Measurements from ENCODE around the gene AGRN. TPM values are rescaled to one million over a fixed set of nuclear protein-coding genes. Genes with fewer than 3 reads are reported as not detected.

The AGRN gene
- total RNA-seq, 2 donors from 2014 or later, result 87.7 to 92.4 TPM

DNA sequence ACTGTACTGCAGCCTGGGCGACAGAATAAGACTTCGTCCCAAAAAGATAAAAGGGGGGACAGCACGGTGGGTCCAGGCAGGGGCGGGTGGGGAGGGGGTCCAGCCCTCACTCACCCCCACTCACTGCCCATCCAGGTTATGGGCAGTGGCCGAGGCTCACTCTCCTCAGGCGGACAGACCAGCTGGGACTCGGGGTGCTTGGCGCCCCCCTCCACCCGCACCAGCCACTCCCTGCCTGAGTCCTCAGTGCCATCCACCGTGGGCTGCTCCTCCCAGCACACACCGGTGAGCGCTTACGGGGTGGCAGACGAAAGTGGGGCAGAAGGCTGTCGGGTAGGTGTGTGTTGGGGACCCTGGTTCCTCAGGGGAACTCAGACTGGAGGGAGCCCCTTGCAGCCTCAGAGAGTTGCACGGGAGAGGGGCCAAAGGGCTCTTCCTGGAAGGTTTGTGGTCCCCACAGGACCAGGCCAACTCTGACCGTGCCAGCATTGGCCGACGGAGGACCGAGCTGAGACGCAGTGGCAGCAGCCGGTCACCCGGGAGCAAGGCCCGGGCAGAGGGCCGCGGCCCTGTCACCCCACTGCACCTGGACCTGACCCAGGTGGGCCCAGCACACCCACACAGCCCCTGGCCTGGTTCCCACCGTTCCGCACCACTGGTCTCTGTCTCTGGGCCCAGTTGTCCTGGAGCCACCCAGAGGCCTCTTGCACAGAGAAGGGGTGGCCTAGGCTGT lies 47.0 kb upstream of the AGRN start:
- 86% methylated on average over 28 of the region's 28 CpGs for WGBS
- peaks cover 2% of the 10 kb centered on the region for H3K4me1 ChIP-seq (replicated peaks)
- no peak for DNase-seq (ENCODE audit: low spot score)
- no peaks in the 10 kb centered on the region for H3K9me3 ChIP-seq
- no peak for TF ChIP-seq POLR2AphosphoS5 (IDR thresholded peaks at IDR 0.05)
- TF ChIP-seq, protein P1, sequence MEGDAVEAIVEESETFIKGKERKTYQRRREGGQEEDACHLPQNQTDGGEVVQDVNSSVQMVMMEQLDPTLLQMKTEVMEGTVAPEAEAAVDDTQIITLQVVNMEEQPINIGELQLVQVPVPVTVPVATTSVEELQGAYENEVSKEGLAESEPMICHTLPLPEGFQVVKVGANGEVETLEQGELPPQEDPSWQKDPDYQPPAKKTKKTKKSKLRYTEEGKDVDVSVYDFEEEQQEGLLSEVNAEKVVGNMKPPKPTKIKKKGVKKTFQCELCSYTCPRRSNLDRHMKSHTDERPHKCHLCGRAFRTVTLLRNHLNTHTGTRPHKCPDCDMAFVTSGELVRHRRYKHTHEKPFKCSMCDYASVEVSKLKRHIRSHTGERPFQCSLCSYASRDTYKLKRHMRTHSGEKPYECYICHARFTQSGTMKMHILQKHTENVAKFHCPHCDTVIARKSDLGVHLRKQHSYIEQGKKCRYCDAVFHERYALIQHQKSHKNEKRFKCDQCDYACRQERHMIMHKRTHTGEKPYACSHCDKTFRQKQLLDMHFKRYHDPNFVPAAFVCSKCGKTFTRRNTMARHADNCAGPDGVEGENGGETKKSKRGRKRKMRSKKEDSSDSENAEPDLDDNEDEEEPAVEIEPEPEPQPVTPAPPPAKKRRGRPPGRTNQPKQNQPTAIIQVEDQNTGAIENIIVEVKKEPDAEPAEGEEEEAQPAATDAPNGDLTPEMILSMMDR (IDR thresholded peaks at IDR 0.05), result no peak
- TF ChIP-seq POLR2A (IDR thresholded peaks at IDR 0.05), result no peak
- no peak overlapping the region for H3K4me3 ChIP-seq
- H3K27ac ChIP-seq, result no peak overlapping the region
- intact Hi-C loops (cut with DNase I), result no loop called here
- no peaks in the 10 kb centered on the region for H3K27me3 ChIP-seq (replicated peaks; ENCODE audit: insufficient read depth)
- no peaks in the 10 kb centered on the region for H3K36me3 ChIP-seq

DNA sequence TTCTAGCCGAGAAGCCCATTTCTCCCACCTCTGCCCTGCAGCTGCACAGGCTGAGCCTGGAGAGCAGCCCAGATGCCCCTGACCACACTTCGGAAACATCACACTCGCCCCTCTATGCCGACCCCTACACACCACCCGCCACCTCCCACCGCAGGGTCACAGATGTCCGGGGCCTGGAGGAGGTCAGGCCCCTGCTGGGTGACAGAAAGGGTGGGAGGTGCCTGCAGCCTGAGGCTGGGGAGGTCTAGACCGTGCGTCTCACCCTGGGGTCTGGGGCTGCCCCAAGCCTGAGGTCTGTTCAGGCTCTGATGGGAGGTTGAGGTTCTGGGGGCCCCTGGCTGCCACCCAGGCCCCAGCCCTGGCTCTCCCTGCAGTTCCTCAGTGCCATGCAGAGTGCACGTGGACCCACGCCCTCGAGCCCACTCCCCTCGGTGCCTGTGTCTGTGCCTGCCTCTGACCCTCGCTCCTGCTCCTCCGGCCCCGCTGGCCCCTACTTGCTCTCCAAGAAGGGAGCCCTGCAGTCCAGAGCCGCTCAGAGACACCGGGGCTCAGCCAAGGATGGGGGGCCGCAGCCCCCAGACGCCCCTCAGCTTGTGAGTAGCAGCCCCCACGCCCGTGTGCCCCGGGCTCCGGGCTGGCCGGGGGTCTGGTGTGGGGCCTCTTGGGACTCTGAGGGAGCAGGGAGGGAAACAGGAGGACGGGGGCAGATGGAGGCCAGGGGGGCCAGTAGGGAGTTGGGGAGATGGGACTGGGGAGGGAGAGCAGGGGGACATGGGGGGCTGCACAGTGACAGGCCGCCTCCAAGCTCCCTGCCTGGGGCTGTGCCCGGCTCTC lies 46.2 kb upstream of the AGRN start:
- WGBS, result 87% methylated on average over 28 of the region's 28 CpGs
- Histone ChIP-seq H3K4me3 (no peak overlapping the region), H3K27ac (no peak overlapping the region), H3K27me3 (replicated peaks; ENCODE audit: insufficient read depth) (no peaks in the 10 kb centered on the region), H3K36me3 (no peaks in the 10 kb centered on the region), H3K4me1 (replicated peaks) (peaks cover 2% of the 10 kb centered on the region), H3K9me3 (no peaks in the 10 kb centered on the region)
- intact Hi-C loops (cut with DNase I), result no loop called here
- no peak for DNase-seq (ENCODE audit: low spot score)
- no peak for TF ChIP-seq POLR2AphosphoS5 (IDR thresholded peaks at IDR 0.05)
- TF ChIP-seq, protein P1 (IDR thresholded peaks at IDR 0.05), result no peak
- no peak for TF ChIP-seq POLR2A (IDR thresholded peaks at IDR 0.05)

DNA sequence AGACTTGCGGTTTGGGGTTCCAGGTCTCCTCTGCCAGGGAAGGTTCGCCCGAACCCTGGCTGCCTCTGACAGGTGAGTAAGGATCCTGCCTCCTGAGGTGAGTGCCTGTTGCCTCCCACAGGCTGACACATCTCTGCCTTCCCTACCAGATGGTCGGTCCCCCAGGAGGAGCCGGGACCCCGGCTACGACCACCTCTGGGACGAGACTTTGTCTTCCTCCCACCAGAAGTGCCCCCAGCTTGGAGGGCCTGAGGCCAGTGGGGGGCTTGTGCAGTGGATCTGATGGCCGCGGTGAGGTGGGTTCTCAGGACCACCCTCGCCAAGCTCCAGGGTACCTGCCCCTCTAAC lies 45.7 kb upstream of the AGRN start:
- Histone ChIP-seq H3K36me3 (no peaks in the 10 kb centered on the region), H3K9me3 (no peaks in the 10 kb centered on the region), H3K4me1 (replicated peaks) (peaks cover 2% of the 10 kb centered on the region), H3K27me3 (replicated peaks; ENCODE audit: insufficient read depth) (no peaks in the 10 kb centered on the region), H3K27ac (no peak overlapping the region), H3K4me3 (no peak overlapping the region)
- intact Hi-C loops (cut with DNase I), result no loop called here
- WGBS, result 91% methylated on average over 11 of the region's 11 CpGs
- no peak for TF ChIP-seq POLR2A (IDR thresholded peaks at IDR 0.05)
- no peak for DNase-seq (ENCODE audit: low spot score)

DNA sequence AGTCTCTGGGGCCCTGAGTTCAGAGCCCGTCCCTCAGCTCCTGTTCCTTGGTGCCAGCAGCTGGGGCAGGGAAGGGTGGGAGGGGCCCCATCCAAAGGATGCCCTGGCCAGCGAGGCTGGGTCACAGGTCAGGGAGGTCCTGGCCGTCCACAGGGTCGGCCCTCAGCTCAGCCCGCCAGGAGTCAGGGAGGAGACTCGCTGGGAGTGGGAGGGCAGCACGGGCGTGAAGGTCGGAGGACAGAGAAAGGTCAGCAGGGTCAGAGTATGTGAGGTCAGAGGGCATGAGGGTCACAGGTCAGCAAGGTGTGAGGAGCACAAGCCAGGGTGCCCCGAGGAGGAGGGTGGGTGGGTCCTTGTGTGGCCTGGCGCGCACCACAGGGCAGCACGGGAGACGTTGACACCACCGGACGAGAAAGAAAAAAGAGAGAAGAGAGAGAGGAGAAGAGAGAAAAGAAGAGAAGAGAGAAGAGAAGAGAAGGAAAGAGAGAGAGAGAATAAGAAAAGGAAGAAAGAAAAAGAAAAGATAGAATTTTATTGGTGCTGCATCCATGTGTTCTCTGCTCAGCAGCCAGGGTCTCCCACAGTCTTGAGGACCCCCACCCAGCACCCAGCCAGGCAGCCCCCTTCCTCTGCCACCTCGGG lies 45.1 kb upstream of the AGRN start:
- DNase-seq (ENCODE audit: low spot score), result no peak
- peaks cover 2% of the 10 kb centered on the region for H3K4me1 ChIP-seq (replicated peaks)
- no peak overlapping the region for H3K27ac ChIP-seq
- no peaks in the 10 kb centered on the region for H3K36me3 ChIP-seq
- H3K9me3 ChIP-seq, result no peaks in the 10 kb centered on the region
- WGBS, result 81% methylated on average over 17 of the region's 17 CpGs
- no peak overlapping the region for H3K4me3 ChIP-seq
- no peaks in the 10 kb centered on the region for H3K27me3 ChIP-seq (replicated peaks; ENCODE audit: insufficient read depth)
- intact Hi-C loops (cut with DNase I), result no loop called here
- no peak for TF ChIP-seq POLR2A (IDR thresholded peaks at IDR 0.05)
- TF ChIP-seq POLR2AphosphoS5 (IDR thresholded peaks at IDR 0.05), result no peak
- TF ChIP-seq, protein P1 (IDR thresholded peaks at IDR 0.05), result no peak

DNA sequence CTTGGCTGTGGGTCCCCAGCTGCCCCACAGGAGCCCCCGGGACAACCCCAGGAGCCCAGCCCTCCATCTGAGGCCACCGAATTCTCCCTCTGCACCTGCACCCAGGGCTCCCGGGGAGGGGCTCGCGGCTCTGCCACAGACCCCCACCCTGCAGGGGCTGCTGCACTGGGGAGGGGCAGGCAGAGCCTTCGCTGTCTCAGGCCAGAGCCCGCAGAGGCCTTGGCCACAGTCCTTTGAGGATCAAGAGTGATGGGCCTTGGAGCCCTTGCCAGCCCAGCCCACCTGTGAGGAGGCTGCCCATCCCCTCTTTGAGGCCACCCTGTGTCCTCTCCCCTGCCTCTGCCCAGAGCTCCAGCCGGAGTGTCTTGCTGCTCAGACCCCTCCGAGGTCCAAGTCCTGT lies 44.6 kb upstream of the AGRN start:
- DNase-seq (ENCODE audit: low spot score), result no peak
- H3K9me3 ChIP-seq, result no peaks in the 10 kb centered on the region
- H3K4me3 ChIP-seq, result no peak overlapping the region
- H3K36me3 ChIP-seq, result no peaks in the 10 kb centered on the region
- peaks cover 2% of the 10 kb centered on the region for H3K4me1 ChIP-seq (replicated peaks)
- intact Hi-C loops (cut with DNase I), result no loop called here
- 58% methylated on average over 9 of the region's 9 CpGs for WGBS
- no peak for TF ChIP-seq POLR2AphosphoS5 (IDR thresholded peaks at IDR 0.05)
- TF ChIP-seq, protein P1 (IDR thresholded peaks at IDR 0.05), result no peak
- TF ChIP-seq POLR2A (IDR thresholded peaks at IDR 0.05), result no peak
- no peaks in the 10 kb centered on the region for H3K27me3 ChIP-seq (replicated peaks; ENCODE audit: insufficient read depth)
- H3K27ac ChIP-seq, result peak overlapping the region; percentile 82 to 85
